GM12874 (cell line): ENCODE measurements around the gene GPR17.

Experiments
- TF ChIP-seq, protein P1 (sequence below): IDR thresholded peaks from 2 replicates; pipeline ENCODE4 v1.5.1; 2011; ENCODE audit warnings: low read depth, mild to moderate bottlenecking, control low read depth, low read length, moderate library complexity; ENCODE audit not compliant: insufficient read depth

GPR17 gene

DNA sequence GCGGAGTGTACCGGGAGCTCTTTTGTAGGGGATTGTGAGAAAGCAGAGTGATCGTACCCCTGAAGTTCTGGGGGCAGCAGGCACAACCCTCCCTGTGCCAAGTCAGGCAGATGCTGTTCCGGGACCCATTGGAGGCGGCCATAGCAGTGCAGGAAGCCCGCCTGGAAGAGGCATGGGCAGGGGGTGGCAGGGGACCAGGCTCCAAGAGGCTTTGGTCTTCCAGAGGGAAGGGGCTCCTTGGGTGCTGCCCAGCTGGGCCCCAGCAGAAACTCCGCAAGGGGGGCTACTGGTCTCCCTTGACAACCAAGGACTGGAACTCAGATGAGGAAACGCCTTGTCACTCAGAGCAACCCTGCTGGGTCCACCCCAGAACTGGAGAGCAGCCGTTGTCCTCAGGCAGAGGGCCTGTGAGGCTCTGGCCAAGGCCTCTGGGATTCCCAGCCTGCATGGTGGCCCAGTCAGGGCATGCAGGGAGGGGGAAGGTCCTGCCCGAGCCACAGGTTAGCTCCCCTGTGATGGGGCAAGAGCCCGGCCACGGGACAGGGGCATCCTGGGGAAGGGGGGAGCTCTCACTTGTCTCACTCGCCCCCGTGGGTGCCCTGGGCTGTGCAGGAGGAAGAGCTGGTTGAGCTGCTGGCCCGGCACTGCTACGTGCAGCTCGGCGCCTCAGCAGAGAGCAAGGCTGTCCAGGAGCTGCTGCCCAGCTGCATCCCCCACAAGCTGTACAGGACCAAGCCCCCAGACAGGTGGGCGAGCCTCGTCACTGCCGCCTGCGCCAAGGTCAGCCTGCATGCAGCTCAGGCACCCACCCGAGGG is 21.0 kb upstream of the GPR17 start:
- TF ChIP-seq, protein P1, sequence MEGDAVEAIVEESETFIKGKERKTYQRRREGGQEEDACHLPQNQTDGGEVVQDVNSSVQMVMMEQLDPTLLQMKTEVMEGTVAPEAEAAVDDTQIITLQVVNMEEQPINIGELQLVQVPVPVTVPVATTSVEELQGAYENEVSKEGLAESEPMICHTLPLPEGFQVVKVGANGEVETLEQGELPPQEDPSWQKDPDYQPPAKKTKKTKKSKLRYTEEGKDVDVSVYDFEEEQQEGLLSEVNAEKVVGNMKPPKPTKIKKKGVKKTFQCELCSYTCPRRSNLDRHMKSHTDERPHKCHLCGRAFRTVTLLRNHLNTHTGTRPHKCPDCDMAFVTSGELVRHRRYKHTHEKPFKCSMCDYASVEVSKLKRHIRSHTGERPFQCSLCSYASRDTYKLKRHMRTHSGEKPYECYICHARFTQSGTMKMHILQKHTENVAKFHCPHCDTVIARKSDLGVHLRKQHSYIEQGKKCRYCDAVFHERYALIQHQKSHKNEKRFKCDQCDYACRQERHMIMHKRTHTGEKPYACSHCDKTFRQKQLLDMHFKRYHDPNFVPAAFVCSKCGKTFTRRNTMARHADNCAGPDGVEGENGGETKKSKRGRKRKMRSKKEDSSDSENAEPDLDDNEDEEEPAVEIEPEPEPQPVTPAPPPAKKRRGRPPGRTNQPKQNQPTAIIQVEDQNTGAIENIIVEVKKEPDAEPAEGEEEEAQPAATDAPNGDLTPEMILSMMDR = no peak

DNA sequence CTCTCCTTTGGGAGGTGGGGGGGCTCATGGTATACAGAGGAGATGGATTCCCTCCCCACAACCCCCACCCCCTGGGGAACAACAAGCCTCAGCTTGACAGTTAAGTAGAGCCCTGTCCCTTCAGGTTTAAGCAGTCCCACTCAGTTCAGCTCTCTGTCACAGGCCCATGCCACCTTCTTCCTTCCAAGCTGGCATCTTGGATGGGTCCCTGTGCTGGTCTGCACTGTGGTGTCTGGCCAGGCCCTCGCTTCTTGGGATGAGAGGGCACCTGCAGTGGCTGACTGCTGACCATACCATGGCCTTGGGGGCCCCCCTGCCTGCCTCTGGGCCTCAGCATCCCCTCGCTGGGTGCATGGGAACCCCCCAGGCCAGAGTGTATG is 20.4 kb upstream of the GPR17 start:
- TF ChIP-seq, protein P1 = no peak

DNA sequence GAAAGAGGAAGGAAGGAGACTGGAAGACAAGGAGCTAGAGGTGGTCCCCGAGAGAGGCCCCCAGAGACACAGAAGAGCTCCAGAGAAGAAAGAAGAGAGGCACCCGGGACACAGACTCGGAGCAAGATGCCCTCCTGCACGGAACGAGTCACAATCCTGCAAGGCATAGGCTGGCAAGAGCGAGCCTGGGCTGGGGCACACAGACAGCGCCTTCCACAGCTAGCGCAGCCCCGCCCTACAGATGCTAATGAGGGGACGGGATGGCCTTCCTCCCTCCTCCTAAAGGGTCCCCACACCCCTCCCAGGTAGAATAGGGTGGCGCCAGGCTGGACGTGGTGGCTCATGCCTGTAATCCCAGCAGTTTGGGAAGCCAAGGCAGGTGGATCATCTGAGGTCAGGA is 19.8 kb upstream of the GPR17 start:
- TF ChIP-seq, protein P1 = no peak

DNA sequence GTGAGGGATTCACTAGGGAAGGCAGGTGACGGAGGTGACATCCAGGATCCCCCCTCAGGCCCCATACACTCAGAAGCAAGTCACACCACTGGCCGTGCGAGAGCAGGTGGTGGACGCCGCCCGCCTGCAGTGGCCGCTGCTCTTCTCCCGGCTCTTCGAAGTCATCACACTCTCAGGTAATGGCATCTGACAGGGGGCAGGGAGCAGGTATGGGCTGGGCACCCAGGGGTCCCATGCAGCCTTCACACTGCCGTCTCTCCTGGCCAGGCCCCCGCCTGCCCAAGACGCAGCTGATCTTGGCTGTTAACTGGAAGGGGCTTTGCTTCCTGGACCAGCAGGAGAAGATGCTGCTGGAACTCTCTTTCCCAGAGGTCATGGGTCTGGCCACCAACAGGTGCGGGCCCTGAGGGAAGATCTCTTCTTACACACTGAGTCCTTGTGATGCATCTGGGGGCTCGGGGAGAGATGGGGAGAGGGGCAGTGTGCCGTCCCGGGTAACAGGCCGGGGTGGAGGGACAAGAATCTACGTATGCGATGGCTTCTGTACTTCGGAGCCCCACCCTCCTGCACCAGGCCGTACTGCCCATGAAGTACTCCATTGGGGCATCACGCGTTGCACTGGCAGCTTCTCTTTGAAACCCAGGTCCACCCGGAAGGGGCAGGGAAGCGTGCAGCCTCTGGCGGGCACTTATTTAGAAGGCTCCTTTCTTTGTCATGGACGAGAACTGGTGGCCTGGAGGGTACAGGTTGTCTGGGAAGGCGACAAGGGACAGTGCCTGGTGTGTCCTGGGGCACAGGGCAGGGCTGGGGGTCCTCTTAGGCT is 18.8 kb upstream of the GPR17 start:
- TF ChIP-seq, protein P1 = no peak

DNA sequence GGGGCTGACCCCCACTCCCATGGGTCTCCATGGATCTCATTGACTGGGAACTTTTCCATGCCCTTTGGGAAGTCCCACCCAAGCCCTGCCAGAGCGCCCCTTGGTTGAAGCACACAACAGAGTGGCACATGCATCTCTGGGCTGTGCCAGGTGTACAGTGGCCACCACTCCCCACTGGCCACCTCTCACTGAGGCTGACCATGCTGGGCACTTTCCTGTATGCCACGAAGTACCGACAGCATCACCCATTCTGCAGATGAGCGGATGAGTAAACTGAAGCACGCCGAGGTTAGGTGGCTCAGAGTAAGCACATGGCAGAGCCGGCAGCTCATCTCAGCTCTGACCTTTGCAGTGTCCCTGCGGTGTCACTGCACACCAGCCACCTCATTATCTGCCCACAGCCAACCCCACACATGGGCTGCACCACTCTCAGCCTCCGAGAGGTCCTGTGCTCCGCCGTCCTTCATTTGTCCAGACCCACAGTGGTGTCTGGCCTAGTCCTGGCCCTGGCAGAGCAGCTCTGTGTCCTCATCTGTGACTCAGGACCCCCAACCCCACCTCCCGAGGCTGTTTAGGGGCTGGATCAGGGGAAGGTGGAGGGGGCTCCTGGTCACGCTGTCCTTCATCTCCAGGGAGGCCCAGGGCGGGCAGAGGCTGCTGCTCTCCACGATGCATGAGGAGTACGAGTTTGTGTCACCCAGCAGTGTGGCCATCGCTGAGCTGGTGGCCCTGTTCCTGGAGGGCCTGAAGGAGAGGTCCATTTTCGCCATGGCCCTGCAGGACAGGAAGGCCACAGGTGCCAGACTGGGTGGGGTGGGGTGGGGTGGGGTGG is 18.0 kb upstream of the GPR17 start:
- TF ChIP-seq, protein P1 = no peak

DNA sequence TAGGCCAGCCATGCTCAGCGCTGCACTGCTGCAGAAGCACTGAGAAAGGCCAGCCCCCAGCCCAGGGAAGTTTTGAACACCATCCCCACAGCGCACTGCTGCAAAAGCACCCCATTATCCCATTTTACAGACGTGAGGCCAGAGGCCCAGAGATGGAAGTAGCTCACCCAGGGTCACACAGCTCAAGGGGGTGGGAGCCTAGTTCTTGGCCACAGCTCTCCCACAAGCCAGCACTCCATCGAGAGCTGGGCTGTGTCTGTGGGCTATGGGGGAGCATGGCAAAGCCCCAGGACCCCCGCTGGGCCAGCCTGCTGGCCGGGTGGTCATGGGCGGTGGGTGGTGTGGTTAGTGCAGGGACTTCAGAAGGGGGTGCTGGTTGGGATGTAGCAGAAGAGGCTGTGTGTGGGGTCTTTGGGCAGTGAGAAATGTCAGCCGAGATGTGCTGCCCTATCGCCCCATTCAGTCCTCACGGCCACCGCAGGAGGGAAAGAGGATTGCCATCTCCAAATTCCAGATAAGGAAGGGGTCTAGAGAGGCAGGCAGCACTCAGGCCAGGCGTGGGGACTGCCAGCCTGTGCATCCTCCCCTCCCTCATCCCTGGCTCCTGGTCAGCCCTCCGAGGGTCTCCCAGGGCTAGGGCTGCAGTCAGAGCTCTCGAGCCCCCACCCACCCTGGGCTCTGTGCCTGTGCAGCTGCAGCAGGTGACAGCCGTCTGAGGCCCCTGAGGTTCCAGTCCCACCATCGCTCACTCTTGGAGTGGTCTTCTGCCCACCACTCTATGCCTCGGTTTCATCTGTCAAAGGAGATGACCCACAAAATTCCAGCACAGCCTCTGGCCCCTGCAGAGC is 17.0 kb upstream of the GPR17 start:
- TF ChIP-seq, protein P1 = no peak
